ENCODE results near the gene PSG5.

The PSG5 gene

GRCh38 chr19:43152214-43152613 lies 34.1 kb downstream of the PSG5 start:
- no peak for TF ChIP-seq CTCF (IDR thresholded peaks at IDR 0.05)

- TF ChIP-seq CTCF (IDR thresholded peaks at IDR 0.05) = no peak
These were observed 38.1 kb downstream of the PSG5 start for GRCh38 chr19:43148233-43148632.

DNA sequence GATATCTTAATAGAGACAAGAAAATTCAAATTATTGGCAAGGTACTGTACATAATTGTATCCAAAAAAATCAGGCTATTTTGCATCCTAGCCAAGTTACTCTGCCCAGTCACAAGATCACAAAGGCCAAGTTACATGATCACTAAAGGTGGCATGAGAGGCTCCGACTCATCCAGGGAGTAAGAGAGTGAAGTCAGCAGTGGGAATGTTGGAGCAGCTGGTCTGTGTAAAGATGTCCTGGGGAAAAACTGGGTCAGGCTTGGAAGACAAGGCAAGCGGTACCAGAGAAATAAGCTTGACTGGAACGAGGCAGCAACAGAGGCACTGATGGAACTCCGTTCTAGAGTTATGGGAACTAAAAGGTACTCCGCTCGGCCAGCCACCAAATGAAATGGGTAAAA lies 53.6 kb downstream of the PSG5 start:
- no peak for TF ChIP-seq CTCF (IDR thresholded peaks at IDR 0.05)

- TF ChIP-seq CTCF (IDR thresholded peaks at IDR 0.05) = no peak
These were observed 59.6 kb downstream of the PSG5 start for GRCh38 chr19:43126720-43127119.

DNA sequence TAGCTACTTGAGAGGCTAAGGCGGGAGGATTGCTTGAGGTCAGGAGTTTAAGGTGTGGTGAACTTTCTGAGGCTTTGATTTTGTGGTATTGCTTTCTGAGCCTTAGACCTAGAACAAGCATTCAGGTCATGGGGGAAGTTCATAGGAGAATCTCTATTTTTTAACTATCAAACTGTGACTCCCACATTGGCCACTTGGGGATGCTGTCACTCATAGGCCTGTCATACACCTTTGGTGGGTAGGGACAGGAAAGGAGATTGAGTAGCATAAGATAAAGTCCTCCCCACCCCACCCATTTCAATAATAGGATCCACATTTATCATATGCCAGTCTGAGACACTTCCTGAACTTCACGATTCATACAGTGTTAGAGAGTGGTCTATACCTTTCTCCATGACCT lies 62.0 kb downstream of the PSG5 start:
- TF ChIP-seq CTCF (IDR thresholded peaks at IDR 0.05) = no peak
